ENCODE results near the gene ETS1.

GRCh38 chr11:128420265-128420664 lies 167.1 kb downstream of the ETS1 start:
- TF ChIP-seq CTCF (IDR thresholded peaks at IDR 0.05) (no peak), EZH2phosphoT487 (IDR thresholded peaks at IDR 0.05) (no peak)
